Epithelial cell of proximal tubule (primary cell): ENCODE results near the gene FATE1. TPM values are rescaled to one million over a fixed set of nuclear protein-coding genes. Genes with fewer than 3 reads are reported as not detected.
"Not testable (repeated sequence)": the region's sequence is repeated elsewhere in the genome, so short reads cannot be mapped to it uniquely, and the experiment has no call there.

ENCODE experiments used
- DNase-seq: peaks from one replicate; pipeline ENCODE4 v3.0.0-alpha.2; 2011; ENCODE audit warnings: low read depth
- H3K4me3 ChIP-seq: 2 replicates; pipeline ENCODE4 v1.5.1; 2011; ENCODE audit warnings: low read depth, mild to moderate bottlenecking, low read length
- total RNA-seq: library from RNA; depleted of rRNA; stranded (reverse); fragments of >200 nt; gene quantifications from 2 replicates; pipeline ENCODE4 v1.2.3, GENCODE V29; 2015
- TF ChIP-seq, protein P1 (sequence below): conservative IDR thresholded peaks from 2 replicates; pipeline ENCODE4 v1.5.1; 2012; ENCODE audit warnings: low read depth, mild to moderate bottlenecking, low read length

FATE1 gene
- total RNA-seq, 1 donor from 2014 or later, result not detected

DNA sequence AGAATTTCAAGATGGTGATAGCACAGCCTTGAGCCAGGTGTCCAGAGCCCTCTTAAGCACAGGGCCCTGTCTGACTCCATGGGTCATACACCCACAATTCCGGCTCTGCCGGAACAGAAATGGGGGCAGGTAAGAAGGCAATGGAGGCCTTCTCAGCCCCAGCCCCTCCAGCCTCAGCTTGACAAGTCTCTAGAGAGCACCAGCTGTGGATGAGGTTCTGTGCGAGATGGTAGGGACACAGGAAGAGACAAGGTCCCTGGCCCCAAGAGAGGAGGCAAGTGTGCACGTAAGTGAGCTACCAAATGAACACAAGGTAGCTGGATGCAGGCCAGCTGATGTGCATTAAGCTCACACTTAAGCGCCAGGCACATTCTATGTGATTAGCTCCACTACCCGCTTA is 23.0 kb upstream of the FATE1 start:
- no peak for DNase-seq
- TF ChIP-seq, protein P1, sequence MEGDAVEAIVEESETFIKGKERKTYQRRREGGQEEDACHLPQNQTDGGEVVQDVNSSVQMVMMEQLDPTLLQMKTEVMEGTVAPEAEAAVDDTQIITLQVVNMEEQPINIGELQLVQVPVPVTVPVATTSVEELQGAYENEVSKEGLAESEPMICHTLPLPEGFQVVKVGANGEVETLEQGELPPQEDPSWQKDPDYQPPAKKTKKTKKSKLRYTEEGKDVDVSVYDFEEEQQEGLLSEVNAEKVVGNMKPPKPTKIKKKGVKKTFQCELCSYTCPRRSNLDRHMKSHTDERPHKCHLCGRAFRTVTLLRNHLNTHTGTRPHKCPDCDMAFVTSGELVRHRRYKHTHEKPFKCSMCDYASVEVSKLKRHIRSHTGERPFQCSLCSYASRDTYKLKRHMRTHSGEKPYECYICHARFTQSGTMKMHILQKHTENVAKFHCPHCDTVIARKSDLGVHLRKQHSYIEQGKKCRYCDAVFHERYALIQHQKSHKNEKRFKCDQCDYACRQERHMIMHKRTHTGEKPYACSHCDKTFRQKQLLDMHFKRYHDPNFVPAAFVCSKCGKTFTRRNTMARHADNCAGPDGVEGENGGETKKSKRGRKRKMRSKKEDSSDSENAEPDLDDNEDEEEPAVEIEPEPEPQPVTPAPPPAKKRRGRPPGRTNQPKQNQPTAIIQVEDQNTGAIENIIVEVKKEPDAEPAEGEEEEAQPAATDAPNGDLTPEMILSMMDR, result no peak
- H3K4me3 ChIP-seq, result no peak overlapping the region

DNA sequence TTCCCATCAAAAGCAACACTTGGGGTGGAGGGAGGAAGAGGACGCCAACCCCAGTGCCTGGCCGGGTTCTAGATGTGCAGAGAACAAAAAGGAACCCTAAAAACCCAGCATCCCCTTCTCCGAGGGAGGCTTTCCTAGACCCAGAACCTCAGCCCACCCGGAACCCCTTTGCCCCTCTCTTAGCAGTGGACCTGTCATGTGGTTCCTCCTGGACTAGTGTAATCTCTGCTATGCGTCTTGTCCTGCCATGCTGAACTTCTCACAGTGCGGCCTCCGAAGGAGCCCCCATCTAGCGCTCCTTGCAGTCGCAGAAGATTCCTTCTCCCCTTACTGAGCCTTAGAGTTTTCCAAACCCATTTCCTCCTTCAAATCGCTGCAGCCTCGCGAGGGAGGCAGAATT is 21.7 kb upstream of the FATE1 start:
- no peak overlapping the region for H3K4me3 ChIP-seq
- TF ChIP-seq, protein P1, result no peak
- DNase-seq, result no peak

DNA sequence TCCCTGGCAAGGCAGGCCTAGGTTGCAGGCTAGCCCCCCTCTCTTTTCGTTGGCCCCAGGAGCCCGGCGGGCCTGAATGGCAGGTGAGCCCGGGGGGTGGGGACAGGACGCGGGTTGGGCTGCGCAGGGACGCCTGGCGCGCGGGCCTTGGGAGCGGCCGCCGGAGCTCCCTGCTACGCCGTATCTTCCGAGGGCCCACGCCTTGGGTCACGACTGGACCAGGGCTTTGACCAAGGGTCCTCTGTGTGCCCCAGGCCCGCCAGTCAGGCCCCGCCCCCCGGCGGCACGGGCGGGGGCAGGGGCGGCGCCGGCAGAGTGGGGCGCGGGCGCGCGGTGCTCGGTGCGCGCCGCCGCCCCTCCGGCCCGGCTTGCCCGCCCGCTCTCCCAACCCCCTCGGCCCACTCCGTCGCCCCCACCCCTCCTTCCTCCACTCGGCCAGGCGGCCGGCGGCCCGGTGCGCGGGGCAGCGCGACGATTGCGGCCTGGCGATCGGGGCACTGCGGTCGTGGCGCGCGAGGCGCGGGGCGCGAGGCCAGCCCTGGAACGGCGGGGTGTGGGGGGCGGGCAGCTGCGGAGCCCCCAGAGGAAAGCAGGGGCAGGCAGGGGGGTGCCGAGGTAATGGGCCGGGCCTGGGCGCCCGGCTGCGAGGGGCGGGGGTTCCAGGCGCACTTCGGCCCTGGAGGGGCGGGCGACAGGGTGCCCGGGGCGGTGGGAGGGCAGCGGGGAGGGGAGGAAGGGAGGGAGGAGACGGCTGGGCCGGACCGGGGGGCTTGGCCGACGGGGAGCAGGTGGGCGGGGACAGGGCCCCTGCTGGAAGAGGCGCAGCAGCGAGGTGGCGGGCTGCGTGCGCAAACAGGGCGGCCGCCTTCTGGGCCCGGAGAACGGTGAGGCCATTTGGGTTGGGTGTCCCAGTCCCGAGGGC is 20.9 kb upstream of the FATE1 start, which contains the start of gene PRRG3:
Gene PRRG3 (plus strand): TSS at position 798 of the 922 bp plus-strand sequence. CDS start 3,357 bp downstream, outside the sequence.
- DNase-seq, result no peak
- TF ChIP-seq, protein P1, result no peak

DNA sequence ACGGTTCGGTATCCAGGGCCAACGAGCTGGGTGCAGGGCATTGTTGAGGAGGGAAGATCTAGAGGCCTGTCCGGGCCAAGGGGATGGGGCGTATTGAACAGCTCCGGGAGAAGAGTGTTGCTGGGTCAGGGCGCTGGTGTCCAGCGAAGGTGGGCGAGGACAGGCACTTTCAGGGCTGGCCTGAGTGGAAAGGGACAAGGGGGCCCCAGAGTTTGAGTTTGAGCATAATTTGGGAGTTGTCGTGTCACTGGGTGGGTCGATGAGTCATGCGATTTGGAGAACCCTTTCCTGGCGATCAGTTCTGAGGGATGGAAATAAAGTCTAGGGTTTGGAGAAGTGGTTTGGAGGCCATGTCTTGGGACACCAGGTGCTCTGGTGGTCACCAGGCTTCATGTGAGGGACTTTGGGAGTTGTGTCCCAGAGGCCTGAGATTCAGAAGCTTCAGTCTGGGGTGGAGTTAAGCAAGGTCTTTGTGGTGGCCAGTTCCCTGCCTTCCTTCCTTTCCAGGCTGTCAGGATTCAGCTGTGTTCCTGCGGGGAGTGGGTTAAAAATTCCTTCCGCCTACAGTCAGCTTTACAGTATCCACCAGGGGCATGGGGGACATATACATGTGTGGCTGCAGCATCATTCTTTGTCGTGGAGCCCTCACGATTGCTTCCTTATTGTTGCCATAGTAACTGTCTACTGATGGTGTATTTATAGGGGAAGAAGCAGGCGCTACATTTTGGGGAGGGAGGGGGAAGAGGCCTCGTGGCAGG is 20.1 kb upstream of the FATE1 start:
- DNase-seq, result no peak
- TF ChIP-seq, protein P1, result no peak
- no peak overlapping the region for H3K4me3 ChIP-seq

More for the DNA sequence above, 20.9 kb upstream of the FATE1 start, which contains the start of gene PRRG3:
- no peak within 1 kb of the TSS for H3K4me3 ChIP-seq

DNA sequence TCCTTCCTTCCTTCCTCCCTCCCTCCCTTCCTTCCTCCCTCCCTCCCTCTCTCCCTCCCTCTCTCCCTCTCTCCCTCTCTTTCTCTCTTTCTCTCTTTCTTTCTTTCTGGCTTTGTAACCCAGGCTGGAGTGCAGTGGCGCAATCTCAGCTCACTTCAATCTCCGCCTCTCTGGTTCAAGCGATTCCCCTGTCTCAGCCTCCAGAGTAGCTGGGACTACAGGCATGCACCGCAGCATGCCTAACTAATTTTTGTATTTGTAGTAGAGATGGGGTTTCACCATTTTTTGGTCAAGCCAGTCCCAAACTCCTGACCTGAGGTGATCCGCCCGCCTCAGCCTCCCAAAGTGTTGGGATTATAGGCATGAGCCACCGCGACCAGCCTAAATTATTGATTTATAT is 18.8 kb upstream of the FATE1 start:
- H3K4me3 ChIP-seq, DNase-seq: not testable (repeated sequence)

DNA sequence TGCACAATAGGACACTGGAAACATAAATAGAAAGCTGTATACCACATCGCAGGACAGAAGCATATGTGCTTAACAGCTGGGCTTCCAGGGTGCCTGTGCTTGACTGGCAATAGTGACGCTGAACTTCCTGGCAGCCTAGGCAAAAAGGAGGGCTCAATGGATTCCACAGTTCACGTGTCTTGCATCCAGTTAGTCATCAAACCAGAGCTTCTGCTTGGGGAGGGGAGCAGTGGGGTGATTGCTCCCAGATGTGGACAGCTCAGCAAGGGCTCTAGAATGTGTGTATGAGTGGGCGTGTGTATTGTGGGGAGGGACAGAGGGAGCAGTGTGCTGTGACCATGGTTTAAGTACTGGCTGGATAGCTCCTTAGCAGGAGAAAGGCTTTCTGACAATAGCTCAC is 18.3 kb upstream of the FATE1 start:
- DNase-seq, result no peak
- TF ChIP-seq, protein P1, result no peak

DNA sequence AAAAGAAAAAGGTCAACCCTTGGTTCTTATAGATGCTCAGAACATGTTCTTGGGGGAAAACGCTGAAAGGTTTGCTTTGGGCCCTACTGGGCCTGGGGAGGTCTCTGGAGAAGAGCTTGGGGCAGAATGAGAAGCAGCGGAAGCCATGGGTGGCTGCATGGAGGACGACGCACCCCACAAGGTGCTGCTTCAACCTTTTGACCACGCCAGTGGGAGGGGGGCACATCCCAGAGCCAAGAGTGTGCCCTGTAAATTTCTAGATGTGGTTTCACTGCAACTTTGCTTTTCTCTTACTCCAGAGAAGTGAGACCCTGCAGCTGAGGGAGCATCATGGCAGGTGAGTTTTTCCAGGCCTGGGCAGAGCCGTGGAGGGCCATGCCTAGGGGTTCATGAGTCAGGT is 17.4 kb upstream of the FATE1 start:
- no peak for DNase-seq
- H3K4me3 ChIP-seq, result no peak overlapping the region
- TF ChIP-seq, protein P1, result no peak

More for the DNA sequence above, 18.3 kb upstream of the FATE1 start:
- no peak overlapping the region for H3K4me3 ChIP-seq
